GM12864 (cell line): ENCODE results near the gene STX4.

Source experiments
- DNase-seq: peaks from one replicate; pipeline ENCODE4 v3.0.0-alpha.2; 2011; ENCODE audit warnings: low read depth
- H3K4me3 ChIP-seq: 2 replicates; pipeline ENCODE4 v1.5.1; 2011; ENCODE audit warnings: mild to moderate bottlenecking, low read depth, low read length, control low read depth
- TF ChIP-seq, protein P1 (sequence below): IDR thresholded peaks from 2 replicates; pipeline ENCODE4 v1.5.1; 2011; ENCODE audit warnings: low read depth, mild to moderate bottlenecking, moderate library complexity, low read length, control low read depth, inconsistent platforms; ENCODE audit errors: missing control alignments

STX4 gene

DNA sequence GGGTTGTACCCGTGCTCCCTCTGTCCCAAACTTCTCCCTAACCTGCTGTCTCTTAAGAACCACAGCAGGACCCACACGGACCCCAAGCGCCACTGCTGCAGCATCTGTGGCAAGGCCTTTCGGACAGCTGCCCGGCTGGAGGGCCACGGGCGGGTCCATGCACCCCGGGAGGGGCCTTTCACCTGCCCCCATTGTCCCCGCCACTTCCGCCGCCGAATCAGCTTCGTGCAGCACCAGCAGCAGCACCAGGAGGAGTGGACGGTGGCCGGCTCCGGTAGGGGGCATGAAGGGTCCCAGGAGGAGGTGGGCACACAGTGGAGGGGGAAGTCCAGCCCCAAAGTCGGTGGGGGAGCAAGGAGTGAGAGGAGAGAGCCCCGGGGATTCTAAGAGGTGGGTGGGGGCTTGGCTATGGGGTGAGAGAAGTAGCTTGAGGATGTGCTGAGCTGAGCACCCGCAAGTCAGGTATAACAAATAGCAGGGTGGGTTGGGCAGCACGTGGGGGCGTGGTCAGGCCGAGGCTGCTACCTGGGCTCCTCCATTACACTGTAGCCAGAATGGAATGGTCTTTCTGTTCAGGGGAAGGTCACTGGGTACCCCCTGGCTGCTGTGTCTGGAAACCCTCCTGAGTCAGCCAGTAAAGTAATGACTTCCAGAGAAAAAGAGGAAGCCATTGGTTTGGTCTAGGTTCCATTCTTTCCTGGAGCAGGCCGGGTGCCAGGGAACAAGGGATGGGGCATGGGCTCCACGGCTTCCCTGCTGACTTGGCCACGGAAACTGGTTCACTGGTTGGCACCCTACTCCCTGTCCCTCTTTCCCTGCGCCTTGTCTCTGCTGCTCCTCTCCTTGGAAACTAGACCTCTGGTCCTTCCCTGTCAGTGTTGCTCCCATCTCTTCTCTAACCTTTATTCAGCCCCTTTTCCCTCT lies 48.3 kb downstream of the STX4 start:
- TF ChIP-seq, protein P1, sequence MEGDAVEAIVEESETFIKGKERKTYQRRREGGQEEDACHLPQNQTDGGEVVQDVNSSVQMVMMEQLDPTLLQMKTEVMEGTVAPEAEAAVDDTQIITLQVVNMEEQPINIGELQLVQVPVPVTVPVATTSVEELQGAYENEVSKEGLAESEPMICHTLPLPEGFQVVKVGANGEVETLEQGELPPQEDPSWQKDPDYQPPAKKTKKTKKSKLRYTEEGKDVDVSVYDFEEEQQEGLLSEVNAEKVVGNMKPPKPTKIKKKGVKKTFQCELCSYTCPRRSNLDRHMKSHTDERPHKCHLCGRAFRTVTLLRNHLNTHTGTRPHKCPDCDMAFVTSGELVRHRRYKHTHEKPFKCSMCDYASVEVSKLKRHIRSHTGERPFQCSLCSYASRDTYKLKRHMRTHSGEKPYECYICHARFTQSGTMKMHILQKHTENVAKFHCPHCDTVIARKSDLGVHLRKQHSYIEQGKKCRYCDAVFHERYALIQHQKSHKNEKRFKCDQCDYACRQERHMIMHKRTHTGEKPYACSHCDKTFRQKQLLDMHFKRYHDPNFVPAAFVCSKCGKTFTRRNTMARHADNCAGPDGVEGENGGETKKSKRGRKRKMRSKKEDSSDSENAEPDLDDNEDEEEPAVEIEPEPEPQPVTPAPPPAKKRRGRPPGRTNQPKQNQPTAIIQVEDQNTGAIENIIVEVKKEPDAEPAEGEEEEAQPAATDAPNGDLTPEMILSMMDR, result no peak
- no peak overlapping the region for H3K4me3 ChIP-seq
- no peak for DNase-seq

DNA sequence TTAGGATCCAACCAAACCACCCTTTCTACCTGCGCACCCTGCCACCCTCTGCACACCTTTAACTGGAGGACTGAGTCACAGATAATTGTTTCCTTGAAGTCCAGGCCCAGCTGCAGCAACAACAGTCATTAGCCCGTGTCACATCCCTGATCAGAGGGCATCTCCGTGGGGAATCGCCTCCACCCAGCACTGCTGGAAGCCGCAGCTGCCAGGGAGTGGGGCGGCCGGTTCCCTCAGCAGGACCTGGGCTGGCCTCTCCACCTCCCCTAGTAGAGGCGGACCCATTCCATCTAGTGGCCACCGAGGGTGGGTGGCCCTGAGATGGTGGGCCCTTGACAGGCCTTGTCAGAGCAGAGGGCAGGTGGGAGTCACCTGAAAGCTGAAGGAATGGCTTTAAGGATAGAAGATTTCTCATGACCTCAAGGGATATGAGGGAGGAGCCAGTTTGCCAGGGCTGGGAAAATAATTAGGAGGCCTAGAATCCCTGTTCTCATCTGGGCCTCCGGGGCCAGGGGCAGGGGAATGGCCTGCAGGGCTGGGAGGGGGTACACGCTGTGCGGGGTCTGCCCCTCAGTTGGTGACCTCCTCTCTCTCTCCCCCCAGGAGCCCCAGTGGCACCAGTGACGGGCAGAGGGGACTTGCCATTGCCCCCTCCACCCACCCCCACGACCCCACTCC lies 49.1 kb downstream of the STX4 start:
- TF ChIP-seq, protein P1, result no peak
- no peak overlapping the region for H3K4me3 ChIP-seq
- DNase-seq, result no peak

DNA sequence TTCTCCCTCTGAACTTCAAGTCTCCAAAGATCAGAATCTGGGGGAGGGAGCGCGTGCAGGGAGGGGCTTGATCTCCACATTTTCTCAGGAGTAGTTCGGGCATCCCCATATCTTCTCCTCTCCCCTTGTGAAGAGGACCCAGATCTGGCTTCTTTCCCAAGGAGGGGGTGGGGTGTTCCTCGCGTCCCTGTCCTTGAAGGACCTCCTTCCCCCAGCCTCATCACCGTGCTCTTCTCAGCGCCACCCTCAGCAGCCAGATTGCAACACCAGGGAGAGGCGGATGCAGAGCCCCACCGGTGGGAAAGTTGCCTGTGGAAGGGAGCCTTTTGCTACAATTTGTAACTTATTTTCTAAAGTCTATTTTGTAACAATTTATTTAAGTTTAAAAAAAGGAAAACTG lies 49.7 kb downstream of the STX4 start:
- TF ChIP-seq, protein P1, result no peak
- no peak overlapping the region for H3K4me3 ChIP-seq
- no peak for DNase-seq

DNA sequence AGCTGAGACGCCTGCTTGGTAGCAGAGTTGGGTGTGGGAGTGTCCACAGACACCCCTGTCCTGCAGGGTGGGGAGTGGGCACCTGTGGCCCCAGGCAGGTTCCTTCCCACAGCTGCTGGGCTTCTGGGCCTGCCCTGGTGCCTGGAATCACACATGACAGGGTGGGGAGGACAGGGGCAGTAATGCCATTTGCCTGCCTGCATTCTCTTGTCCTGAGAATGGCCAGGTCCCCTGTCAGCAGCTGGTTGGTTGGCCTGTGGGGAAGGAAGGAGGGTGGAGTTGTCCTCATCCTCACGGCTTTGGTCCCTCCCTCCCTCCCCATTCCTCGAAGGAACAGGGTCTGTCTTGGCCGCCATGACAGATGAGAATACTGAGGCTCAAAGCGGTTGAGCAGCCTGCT lies 50.2 kb downstream of the STX4 start:
- DNase-seq, result no peak
- no peak overlapping the region for H3K4me3 ChIP-seq
- TF ChIP-seq, protein P1, result no peak

DNA sequence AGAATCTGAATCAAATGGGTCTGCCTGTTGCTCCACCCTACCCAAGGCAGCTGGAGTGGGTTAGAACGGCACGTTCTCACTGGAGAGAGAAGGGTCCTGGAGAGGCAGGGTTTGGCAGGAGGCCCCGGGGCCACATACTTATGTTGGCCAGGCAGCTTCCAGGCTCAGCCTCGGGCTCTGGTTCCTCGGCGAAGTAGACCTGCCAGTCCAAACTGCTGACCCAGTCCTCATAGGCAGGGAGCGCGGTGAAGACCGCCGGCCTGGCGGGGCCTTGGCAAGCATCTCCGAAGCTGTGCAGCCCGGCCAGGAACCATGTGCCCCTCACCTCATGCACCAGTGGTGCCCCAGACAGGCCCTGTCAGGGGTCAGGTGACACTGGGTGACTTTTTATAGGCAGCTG lies 50.6 kb downstream of the STX4 start:
- TF ChIP-seq, protein P1, result no peak
- no peak overlapping the region for H3K4me3 ChIP-seq
- no peak for DNase-seq

DNA sequence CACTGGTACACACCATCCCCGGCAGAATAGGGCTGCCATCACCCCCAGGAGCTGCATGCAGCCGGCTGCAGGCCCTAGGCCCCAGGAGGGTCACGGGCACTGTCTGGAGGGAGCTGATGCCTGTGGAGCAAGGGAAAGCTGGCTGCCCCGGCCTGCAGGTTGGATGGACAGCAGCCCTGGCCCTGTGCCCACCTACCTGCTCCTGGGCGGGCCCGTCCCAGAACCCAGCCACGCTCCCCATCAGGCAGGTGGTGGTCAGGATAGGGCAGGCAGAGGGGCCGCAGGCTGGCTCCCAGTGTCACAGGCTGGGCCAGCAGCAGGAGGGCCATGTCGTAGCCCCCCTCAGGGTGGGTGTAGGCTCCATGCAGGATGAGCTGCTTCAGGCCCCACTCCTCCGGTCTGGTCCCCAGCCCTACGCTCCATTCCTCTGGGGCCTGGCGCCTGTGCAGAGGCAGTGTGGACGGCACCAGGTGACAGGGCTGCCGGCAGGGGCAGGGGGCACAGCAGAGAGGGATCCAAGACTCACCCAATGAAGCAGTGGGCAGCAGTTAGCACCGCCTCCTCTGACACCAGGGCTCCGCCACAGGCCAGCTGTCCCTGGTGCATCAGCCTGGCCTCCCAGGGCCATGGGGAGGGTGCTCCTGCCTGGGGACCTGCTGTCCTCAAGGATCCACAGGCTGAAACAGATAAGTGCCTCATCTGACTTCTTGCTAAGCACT lies 51.4 kb downstream of the STX4 start:
- TF ChIP-seq, protein P1, result no peak
- H3K4me3 ChIP-seq, result no peak overlapping the region
- no peak for DNase-seq
